Activated B cell treated with CpG ODN at 0.5 μM for 24 hours (primary cell): ENCODE measurements around the gene IL1RAPL1. TPM values are rescaled to one million over a fixed set of nuclear protein-coding genes. Genes with fewer than 3 reads are reported as not detected.

Source experiments
- ATAC-seq: fragments of 200-7000 bp; cut with Tn5 transposase; one replicate; pipeline ENCODE4 v1.10.0; 2021; ENCODE audit warnings: low read depth, mild to moderate bottlenecking, moderate library complexity
- CTCF ChIA-PET: fragments of 350-600 bp; sonication (Branson Sonifier 250); formaldehyde crosslinking; loops from one replicate; lab custom pipeline; 2021; ENCODE audit warnings: antibody characterized with exemption; lab: Charles Lee
- POLR2A ChIA-PET: fragments of 350-600 bp; sonication (Branson Sonifier 250); formaldehyde crosslinking; loops from one replicate; lab custom pipeline; 2021; ENCODE audit warnings: antibody characterized with exemption; lab: Charles Lee
- DNase-seq: peaks from one replicate; pipeline ENCODE4 v3.0.0; 2022
- H3K27ac Mint-ChIP-seq: one replicate; pipeline ENCODE4 v1.8.0; 2020; ENCODE audit warnings: mixed read lengths
- H3K27me3 Mint-ChIP-seq: one replicate; pipeline ENCODE4 v1.8.0; 2021; ENCODE audit warnings: mixed read lengths
- H3K36me3 Mint-ChIP-seq: one replicate; pipeline ENCODE4 v1.8.0; 2021; ENCODE audit warnings: low read depth, mixed read lengths
- H3K4me1 Mint-ChIP-seq: one replicate; pipeline ENCODE4 v1.8.0; 2021; ENCODE audit warnings: mixed read lengths
- H3K4me3 Mint-ChIP-seq: one replicate; pipeline ENCODE4 v1.8.0; 2020; ENCODE audit warnings: mild to moderate bottlenecking, mixed read lengths
- H3K9me3 Mint-ChIP-seq: one replicate; pipeline ENCODE4 v1.8.0; 2020; ENCODE audit warnings: mixed read lengths
- CTCF ChIP-seq: fragments of 200-600 bp; IDR thresholded peaks from one replicate; pipeline ENCODE4 v1.8.0; 2022; ENCODE audit warnings: antibody characterized with exemption, mild to moderate bottlenecking
- intact Hi-C: fragments of 100-400 bp; cut with micrococcal nuclease; formaldehyde crosslinking; loops from one replicate; pipeline ENCODE4 v1.15.1; 2024
- total RNA-seq: library from RNA; stranded (reverse); gene quantifications from 2 replicates; pipeline ENCODE4 v1.2.3, GENCODE V29; 2022

IL1RAPL1 gene
- total RNA-seq: not detected in 2 replicates

- no peaks in the 10 kb centered on the region for H3K27me3 Mint-ChIP-seq
- CTCF ChIA-PET: no interaction called here
- no peaks in the 10 kb centered on the region for H3K9me3 Mint-ChIP-seq
- no peak within 1 kb of the TSS for H3K4me3 Mint-ChIP-seq
- H3K27ac Mint-ChIP-seq: no peak within 1 kb of the TSS
- TF ChIP-seq CTCF: no peak
- no peaks in the 10 kb centered on the region for H3K36me3 Mint-ChIP-seq
- POLR2A ChIA-PET: no interaction called here
- DNase-seq: no peak
- intact Hi-C loops: no loop called here
- no peaks in the 10 kb centered on the region for H3K4me1 Mint-ChIP-seq
- no peak for ATAC-seq
Observed at GRCh38 chrX:28586981-28587551, at the start of gene IL1RAPL1. TSS of gene IL1RAPL1 (plus strand) at chrX:28587446.

- Mint-ChIP-seq H3K4me1 (no peaks in the 10 kb centered on the region), H3K27me3 (no peaks in the 10 kb centered on the region), H3K36me3 (no peaks in the 10 kb centered on the region), H3K4me3 (no peak overlapping the region), H3K9me3 (peaks cover 3% of the 10 kb centered on the region), H3K27ac (no peak overlapping the region)
- ATAC-seq (no peak), DNase-seq (no peak)
- intact Hi-C loops: no loop called here
- ChIA-PET CTCF (no interaction called here), POLR2A (no interaction called here)
- no peak for TF ChIP-seq CTCF
Observed at GRCh38 chrX:28542791-28543190, 44.5 kb upstream of the IL1RAPL1 start.

- Mint-ChIP-seq H3K9me3 (peaks cover 2% of the 10 kb centered on the region), H3K27ac (no peak overlapping the region), H3K36me3 (no peaks in the 10 kb centered on the region), H3K4me1 (no peaks in the 10 kb centered on the region), H3K4me3 (no peak overlapping the region), H3K27me3 (no peaks in the 10 kb centered on the region)
- intact Hi-C loops: no loop called here
- POLR2A ChIA-PET: no interaction called here
- CTCF ChIA-PET: no interaction called here
- DNase-seq: no peak
- ATAC-seq: no peak
- TF ChIP-seq CTCF: no peak
Observed at GRCh38 chrX:28549838-28550237, 37.4 kb upstream of the IL1RAPL1 start.

GRCh38 chrX:28550331-28550872 lies 36.8 kb upstream of the IL1RAPL1 start:
- H3K9me3 Mint-ChIP-seq: peaks cover 2% of the 10 kb centered on the region
- CTCF ChIA-PET: no interaction called here
- POLR2A ChIA-PET: no interaction called here
- DNase-seq (no peak), ATAC-seq (no peak)
- no peaks in the 10 kb centered on the region for H3K36me3 Mint-ChIP-seq
- no peaks in the 10 kb centered on the region for H3K27me3 Mint-ChIP-seq
- no peak overlapping the region for H3K4me3 Mint-ChIP-seq
- TF ChIP-seq CTCF: no peak
- intact Hi-C loops: no loop called here
- H3K4me1 Mint-ChIP-seq: no peaks in the 10 kb centered on the region
- no peak overlapping the region for H3K27ac Mint-ChIP-seq

- no peak overlapping the region for H3K27ac Mint-ChIP-seq
- ATAC-seq: no peak
- TF ChIP-seq CTCF: no peak
- ChIA-PET POLR2A (no interaction called here), CTCF (no interaction called here)
- intact Hi-C loops: no loop called here
- no peaks in the 10 kb centered on the region for H3K36me3 Mint-ChIP-seq
- H3K4me3 Mint-ChIP-seq: no peak overlapping the region
- H3K9me3 Mint-ChIP-seq: peaks cover 2% of the 10 kb centered on the region
- no peak for DNase-seq
- no peaks in the 10 kb centered on the region for H3K27me3 Mint-ChIP-seq
- H3K4me1 Mint-ChIP-seq: no peaks in the 10 kb centered on the region
Observed at GRCh38 chrX:28552322-28552721, 34.9 kb upstream of the IL1RAPL1 start.
